IPS-18c (cell line): ENCODE measurements around the gene PNN.
"Not testable (repeated sequence)": the region's sequence is repeated elsewhere in the genome, so short reads cannot be mapped to it uniquely, and the experiment has no call there.

ENCODE experiments used
- H3K4me3 ChIP-seq: 2 replicates; pipeline ENCODE4 v1.7.0; 2013; ENCODE audit warnings: low read depth, mild to moderate bottlenecking, low read length, moderate library complexity; ENCODE audit not compliant: insufficient read depth
- H3K9me3 ChIP-seq: one replicate; pipeline ENCODE4 v1.6.1; 2013; ENCODE audit warnings: mild to moderate bottlenecking, low read length, moderate library complexity; ENCODE audit not compliant: control insufficient read depth, insufficient read depth

The PNN gene

DNA sequence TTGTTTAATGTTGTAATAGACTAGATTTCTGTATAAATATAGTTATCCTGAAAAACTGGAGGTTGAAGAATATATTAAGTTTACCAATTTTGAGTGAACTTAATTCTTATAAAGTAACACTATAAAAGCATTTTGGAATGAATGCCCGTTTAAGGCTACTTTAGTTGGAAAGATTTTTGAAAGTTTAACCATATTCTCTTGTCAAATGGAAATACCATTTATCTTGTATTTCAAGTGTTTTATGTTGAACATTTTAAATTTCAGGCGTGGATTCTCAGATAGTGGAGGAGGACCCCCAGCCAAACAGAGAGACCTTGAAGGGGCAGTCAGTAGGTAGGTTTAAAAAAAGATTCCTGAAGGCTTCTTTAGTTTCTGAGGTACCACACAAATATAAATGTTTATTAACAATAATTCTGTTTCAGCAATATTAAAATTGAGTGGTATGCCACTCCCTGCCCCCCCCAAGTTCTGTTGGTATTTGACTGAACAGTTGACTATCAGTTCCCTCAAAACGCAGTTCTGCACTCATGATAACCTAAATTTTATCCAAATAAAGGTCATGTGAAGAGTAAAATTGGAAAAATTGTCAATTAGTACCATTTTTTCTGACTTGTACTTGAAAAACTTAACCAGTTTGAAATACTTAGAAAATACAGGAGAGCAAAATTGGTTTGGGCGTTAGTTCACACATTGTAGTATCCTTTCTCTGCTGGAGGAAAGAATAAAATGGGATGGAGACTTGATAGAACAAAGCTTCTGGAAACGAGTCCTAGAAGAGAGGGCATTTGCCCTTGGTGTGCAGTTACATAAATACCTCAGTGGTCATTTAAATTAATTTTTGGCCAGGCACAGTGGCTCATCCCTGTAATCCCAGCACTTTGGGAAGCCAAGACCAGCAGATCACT, 1.5 kb downstream of the PNN start:
- H3K9me3 ChIP-seq: no peaks in the 10 kb centered on the region
- H3K4me3 ChIP-seq: peak overlapping the region; percentile 91

DNA sequence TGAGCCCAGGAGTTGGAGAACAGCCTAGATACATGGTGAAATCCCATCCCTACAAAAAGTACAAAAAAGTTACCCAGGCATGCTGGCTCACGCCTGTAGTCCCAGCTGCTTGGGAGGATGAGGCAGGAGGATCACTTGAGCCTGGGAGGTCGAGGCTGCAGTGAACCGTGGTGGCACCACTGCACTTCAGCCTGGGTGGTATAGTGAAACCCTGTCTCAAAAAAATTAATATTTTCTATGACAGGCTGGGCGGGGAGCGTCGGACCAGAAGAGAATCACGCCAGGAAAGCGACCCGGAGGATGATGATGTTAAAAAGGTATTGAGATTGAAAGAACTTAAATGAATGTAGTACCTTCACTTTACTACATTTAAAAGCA, 2.1 kb downstream of the PNN start:
- Histone ChIP-seq H3K4me3 (no peak overlapping the region), H3K9me3 (no peaks in the 10 kb centered on the region)

DNA sequence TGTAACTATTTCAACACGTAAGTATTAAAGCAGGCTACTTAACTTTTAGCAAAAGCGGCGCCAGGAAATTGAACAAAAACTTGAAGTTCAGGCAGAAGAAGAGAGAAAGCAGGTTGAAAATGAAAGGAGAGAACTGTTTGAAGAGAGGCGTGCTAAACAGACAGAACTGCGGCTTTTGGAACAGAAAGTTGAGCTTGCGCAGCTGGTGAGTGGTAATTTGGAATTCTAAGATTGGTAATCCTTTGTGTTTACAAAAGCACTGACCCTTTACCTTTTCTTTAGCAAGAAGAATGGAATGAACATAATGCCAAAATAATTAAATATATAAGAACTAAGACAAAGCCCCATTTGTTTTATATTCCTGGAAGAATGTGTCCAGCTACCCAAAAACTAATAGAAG, 4.0 kb downstream of the PNN start:
- H3K4me3 ChIP-seq: no peak overlapping the region
- H3K9me3 ChIP-seq: no peaks in the 10 kb centered on the region

DNA sequence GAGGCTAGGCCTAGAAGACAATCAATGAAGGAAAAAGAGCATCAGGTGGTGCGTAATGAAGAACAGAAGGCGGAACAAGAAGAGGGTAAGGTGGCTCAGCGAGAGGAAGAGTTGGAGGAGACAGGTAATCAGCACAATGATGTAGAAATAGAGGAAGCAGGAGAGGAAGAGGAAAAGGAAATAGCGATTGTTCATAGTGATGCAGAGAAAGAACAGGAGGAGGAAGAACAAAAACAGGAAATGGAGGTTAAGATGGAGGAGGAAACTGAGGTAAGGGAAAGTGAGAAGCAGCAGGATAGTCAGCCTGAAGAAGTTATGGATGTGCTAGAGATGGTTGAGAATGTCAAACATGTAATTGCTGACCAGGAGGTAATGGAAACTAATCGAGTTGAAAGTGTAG, 5.5 kb downstream of the PNN start:
- Histone ChIP-seq H3K9me3 (no peaks in the 10 kb centered on the region), H3K4me3 (no peak overlapping the region)

DNA sequence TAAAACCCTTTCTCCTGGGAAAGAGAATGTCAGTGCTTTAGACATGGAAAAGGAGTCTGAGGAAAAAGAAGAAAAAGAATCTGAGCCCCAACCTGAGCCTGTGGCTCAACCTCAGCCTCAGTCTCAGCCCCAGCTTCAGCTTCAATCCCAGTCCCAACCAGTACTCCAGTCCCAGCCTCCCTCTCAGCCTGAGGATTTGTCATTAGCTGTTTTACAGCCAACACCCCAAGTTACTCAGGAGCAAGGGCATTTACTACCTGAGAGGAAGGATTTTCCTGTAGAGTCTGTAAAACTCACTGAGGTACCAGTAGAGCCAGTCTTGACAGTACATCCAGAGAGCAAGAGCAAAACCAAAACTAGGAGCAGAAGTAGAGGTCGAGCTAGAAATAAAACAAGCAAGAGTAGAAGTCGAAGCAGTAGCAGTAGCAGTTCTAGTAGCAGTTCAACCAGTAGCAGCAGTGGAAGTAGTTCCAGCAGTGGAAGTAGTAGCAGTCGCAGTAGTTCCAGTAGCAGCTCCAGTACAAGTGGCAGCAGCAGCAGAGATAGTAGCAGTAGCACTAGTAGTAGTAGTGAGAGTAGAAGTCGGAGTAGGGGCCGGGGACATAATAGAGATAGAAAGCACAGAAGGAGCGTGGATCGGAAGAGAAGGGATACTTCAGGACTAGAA, 6.1 kb downstream of the PNN start:
- no peaks in the 10 kb centered on the region for H3K9me3 ChIP-seq
- H3K4me3 ChIP-seq: no peak overlapping the region

DNA sequence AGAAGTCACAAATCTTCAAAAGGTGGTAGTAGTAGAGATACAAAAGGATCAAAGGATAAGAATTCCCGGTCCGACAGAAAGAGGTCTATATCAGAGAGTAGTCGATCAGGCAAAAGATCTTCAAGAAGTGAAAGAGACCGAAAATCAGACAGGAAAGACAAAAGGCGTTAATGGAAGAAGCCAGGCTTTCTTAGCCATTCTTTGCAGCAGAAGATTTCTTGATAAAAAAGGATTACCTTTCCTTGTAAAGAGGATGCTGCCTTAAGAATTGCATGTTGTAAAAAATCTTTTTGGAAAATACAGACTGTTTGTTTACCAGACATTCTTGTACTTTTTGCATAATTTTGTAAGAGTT, 6.6 kb downstream of the PNN start:
- Histone ChIP-seq H3K9me3 (no peaks in the 10 kb centered on the region), H3K4me3 (no peak overlapping the region)

DNA sequence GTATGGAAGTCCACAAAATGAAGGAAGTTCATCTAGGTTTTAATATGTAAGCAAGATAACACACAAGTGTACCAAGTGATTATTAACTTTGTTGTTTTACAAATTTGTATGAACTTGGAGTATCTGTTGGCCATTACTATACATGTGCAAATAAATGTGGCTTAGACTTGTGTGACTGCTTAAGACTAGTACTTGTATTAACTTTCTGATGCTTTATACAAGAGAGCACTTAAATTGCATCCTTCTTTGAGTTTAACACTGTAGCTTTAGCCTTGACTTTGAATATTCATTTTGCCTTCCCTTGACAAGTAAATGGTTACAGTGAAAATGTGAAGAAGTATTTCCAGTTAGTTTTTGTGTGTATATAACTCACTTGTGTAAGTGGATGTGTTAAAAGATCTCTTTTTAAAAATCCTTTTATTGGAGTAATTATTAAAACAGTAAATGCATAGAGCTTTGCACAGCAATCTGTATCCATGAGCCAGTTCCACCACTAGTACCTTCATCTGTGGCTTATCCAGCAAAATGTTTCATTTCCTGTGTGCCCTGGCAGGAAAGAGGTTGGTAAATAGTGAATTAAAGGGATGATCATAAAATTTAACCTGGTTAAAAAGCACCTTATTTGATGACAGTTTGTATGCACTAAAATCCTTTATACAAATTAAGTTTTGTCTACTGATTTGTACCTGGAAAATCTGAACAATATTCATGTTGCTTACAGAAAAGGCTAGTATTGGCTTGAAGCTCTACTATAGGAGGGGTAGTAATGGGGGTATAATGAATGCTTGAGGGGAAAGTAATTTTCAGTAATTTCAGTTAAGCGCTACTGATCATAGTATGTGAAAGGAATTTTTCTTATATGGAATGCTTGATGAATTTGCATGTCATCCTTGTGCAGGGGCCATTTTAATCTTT, 8.0 kb downstream of the PNN start:
- H3K4me3 ChIP-seq: no peak overlapping the region

DNA sequence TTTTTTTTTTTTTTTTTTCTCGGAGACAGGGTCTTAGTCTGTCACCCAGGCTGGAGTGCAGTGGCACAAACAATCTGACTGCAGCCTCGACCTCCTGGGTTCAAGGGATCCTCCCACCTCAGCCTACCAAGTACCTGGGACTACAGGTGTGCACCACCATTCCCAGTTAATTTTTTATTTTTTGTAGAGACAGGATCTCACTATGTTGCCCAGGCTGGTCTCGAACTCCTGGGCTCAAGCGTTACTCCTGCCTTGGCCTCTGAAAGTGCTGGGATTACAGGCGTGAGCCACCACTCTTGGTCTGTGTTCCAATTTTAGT, 8.6 kb downstream of the PNN start:
- H3K4me3 ChIP-seq, H3K9me3 ChIP-seq: not testable (repeated sequence)

More for the DNA sequence above, 8.0 kb downstream of the PNN start:
- H3K9me3 ChIP-seq: no peaks in the 10 kb centered on the region

DNA sequence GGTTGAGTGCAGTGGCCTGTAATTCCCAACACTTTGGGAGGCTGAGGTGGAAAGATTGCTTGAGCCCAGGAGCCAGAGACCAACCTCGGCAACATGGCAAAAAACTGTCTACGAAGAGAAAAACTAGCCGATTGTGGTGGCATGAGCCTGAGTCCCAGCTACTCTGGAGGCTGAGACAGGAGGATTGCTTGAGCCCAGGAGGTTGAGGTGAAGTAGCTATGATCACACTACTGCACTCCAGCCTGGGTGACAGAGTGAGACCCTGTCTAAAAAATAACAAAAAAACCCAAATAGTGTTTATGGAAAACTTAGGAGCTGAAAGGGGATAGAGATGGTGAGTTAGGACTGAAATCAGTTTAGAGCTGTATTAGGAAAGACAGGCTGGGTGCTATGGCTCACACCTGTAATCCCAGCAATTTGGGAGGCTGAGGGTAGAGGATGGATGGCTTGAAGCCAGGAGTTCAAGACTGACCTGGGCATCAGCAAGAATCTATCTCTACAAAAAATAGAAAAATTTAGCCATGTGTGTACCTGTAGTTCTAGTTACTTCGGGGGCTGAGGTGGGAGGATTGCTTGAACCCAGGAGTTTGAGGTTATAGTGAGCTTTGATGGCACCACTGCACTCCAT, 9.7 kb downstream of the PNN start:
- Histone ChIP-seq H3K4me3 (no peak overlapping the region), H3K9me3 (no peaks in the 10 kb centered on the region)

DNA sequence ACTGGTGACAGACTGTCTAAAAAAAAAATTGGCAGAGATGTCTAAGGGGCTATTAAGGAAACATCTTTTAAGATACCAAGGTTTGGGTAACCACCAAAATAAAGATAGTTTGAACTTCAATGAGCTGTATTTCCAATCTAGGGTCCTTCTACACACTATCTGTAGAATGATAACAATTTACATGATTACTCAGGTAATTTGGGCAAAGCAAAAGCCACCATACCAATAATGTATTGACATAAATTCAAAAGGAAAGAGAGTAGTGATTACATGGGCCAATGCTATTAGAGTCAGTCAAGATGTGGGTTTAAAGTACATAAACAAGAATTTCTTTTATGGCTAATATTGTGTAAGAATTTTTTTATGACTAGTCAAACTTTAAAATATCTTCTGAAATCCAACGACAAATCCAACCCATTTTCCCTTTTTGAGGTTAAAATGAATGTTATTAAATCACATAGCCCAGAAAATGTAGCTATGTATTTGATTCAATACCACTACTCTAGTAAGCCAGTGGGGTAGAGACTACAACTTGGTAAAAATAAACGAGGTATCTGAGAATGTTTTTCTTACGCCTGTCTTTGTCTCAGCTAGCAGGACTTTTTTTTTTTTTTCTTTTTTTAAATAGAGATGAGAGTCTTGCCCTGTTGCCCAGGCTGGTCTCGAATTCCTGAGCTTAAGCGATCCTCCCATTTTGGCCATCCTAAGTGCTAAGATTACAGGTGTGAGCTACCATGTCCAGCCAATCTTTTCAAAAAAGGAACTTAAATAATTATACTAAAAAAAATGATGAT, 10.4 kb downstream of the PNN start:
- no peaks in the 10 kb centered on the region for H3K9me3 ChIP-seq
- H3K4me3 ChIP-seq: no peak overlapping the region

DNA sequence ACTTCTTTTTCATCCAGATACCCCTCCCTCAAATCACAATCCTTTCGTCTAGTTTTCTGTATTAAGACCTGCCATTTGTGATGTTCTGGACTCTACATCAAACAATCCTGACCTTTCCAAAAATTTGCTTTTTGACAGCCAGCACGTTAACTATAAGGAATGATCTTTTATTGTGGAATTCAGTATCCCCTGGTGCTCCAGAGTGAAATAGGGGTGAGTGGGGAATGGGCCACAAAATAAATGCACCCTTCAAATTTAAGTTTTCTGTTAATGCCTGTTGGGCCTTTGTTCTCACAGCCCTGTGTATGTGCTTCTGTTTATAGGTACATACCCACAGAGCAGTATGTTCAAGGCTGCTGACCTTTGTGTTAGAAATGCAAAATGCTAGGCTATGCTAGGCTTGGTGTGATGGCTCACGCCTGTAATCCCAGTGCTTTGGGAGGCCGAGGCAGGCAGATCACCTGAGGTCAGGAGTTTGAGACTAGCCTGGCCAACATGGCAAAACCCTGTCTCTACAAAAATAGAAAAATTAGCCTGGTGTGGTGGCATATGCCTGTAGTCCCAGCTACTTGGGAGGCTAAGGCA, 12.0 kb downstream of the PNN start:
- no peaks in the 10 kb centered on the region for H3K9me3 ChIP-seq

DNA sequence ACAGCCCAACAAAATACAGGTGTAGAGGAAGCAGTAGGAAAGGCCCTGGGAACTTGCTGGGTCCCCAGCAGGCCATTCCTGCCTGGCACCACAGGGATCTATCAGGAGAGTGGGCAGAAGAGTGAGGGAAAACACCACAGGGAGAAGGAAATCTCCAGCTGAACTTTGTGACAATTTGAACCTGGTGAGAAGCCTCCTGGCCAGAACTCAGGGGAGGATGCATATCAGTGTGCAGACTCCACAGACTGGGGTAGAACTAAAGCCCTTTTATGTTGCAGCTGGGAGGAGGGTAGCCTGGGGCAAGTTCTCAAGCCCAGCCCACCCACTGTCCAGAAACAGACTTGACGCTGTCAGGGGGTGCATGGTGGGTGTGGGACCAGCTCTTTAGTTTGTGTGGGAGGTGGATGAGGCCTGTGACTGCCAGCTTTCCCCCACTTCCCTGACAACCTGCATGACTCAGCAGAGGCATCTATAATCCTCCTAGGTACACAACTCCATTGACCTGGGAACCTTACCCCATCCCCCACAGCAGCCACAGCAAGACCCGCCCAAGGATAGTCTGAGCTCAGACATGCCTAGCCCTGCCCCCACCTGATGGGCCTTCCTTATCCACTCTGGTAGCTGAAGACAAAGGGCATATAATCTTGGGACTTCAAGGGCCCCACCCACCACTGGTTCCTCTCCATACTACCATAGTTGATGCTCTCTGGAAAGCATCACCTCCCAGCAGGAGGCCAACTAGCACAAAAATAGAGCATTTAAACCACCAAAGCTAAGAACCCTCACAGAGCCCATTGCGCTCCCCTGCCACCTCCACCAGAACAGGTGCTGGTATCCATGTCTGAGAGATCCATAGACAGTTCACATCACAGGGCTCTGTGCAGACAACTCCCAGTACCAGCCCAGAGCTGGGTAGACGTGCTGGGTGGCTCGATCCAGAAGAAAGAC, 28.9 kb downstream of the PNN start:
- Histone ChIP-seq H3K4me3 (no peak overlapping the region), H3K9me3 (no peaks in the 10 kb centered on the region)

More for the DNA sequence above, 12.0 kb downstream of the PNN start:
- H3K4me3 ChIP-seq: no peak overlapping the region

DNA sequence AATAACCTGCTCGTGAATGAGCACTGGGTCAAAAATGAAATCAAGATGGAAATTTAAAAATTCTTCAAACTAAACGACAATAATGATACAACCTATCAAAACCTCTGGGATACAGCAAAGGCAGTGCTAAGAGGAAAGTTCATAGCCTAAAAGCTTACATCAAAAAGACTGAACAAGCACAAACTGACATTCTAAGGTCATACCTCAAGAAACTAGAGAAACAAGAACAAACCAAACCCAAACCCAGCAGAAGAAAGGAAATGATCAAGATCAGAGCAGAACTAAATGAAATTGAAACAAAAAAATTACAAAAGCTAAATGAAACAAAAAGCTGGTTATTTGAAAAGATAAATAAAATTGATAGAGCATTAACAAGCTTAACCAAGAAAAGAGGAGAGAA, 32.4 kb downstream of the PNN start:
- not testable (repeated sequence) for H3K9me3 ChIP-seq, H3K4me3 ChIP-seq

DNA sequence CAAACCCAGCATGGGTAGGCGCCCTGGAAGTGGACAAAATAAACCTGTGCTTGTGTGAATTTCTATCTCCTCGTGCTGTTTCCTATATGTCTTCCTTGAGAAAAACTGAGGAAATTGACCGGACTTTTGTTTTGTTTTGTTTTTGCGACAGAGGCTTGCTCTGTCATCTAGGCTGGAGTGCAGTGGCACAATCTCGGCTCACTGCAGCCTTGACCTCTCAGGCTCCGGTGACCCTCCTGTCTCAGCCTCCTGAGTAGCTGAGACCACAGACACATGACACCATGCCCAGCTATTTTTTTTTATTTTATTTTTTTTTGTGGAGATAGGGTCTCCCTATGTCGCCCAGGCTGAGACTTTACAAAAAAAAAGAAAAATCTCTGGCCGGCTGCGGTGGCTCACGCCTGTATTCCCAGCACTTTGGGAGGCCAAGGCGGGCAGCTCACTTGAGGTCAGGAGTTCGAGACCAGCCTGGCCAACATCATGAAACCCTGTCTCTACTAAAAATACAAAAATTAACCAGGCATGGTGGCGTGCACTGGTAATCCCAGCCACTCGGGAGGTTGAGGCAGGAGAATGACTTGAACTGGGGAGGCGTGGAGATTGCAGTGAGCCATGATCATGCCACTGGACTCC, 36.2 kb downstream of the PNN start:
- Histone ChIP-seq H3K4me3 (no peak overlapping the region), H3K9me3 (peaks cover 2% of the 10 kb centered on the region)

DNA sequence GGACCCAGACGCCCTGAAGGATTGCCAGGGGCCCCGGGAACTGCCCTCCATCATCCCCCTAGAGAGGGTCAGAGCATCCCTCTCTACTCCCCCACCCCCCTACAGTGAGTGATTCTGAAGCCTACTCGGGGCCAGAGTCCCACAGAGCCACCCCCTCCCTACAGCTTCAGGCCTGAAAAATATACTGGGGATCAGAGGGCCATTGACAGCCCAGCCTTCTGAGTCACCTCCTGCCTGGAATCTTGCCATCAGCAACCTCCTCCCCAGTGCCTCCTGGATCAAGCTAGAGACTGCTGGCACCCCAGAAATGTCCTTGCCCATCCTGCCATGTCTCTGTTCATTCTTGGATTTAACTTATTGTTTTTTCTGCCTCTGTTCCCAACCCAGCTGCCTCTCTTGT, 37.0 kb downstream of the PNN start:
- Histone ChIP-seq H3K9me3 (peaks cover 2% of the 10 kb centered on the region), H3K4me3 (no peak overlapping the region)
